ENCODE data around the gene HOMER3.
A peak's percentile ranks its signal among the peaks of the same experiment; 100 is the strongest.

HOMER3 gene

GRCh38 chr19:18901491-18901890, 39.5 kb downstream of the HOMER3 start:
- Histone ChIP-seq H3K4me1 (ENCODE audit: control insufficient read depth, insufficient read depth, low read length) (no peaks in the 10 kb centered on the region; the same call in 1 of the 2 replicates), H3K27ac (ENCODE audit: low read length) (no peak overlapping the region), H3K9me3 (ENCODE audit: control insufficient read depth, insufficient read depth, low read length) (no peaks in the 10 kb centered on the region), H3K27me3 (ENCODE audit: control insufficient read depth, insufficient read depth, low read length) (no peaks in the 10 kb centered on the region), H3K4me3 (ENCODE audit: low read length) (no peak overlapping the region), H3K36me3 (ENCODE audit: control insufficient read depth, insufficient read depth, low read length) (peaks cover 9% of the 10 kb centered on the region)
- no CpG with 5 or more reads among the region's 7 CpGs for WGBS (ENCODE audit: insufficient coverage, insufficient read length)
- DNase-seq (ENCODE audit: low read depth, low spot score), result no peak

GRCh38 chr19:18900700-18901481, 40.1 kb downstream of the HOMER3 start:
- Histone ChIP-seq H3K27ac (ENCODE audit: low read length) (no peak overlapping the region), H3K36me3 (ENCODE audit: control insufficient read depth, insufficient read depth, low read length) (peaks cover 8% of the 10 kb centered on the region), H3K27me3 (ENCODE audit: control insufficient read depth, insufficient read depth, low read length) (no peaks in the 10 kb centered on the region), H3K9me3 (ENCODE audit: control insufficient read depth, insufficient read depth, low read length) (no peaks in the 10 kb centered on the region), H3K4me1 (ENCODE audit: control insufficient read depth, insufficient read depth, low read length) (no peaks in the 10 kb centered on the region; the same call in 1 of the 2 replicates), H3K4me3 (ENCODE audit: low read length) (no peak overlapping the region)
- DNase-seq (ENCODE audit: low read depth, low spot score), result no peak
- WGBS (ENCODE audit: insufficient coverage, insufficient read length), result no CpG with 5 or more reads among the region's 17 CpGs

GRCh38 chr19:18899624-18900560, 41.1 kb downstream of the HOMER3 start:
- DNase-seq (ENCODE audit: low read depth, low spot score), result no peak
- H3K36me3 ChIP-seq (ENCODE audit: control insufficient read depth, insufficient read depth, low read length), result peaks cover 4% of the 10 kb centered on the region
- WGBS (ENCODE audit: insufficient coverage, insufficient read length), result no CpG with 5 or more reads among the region's 20 CpGs

GRCh38 chr19:18898607-18899408, 42.2 kb downstream of the HOMER3 start:
- no peak for DNase-seq (ENCODE audit: low read depth, low spot score)
- Histone ChIP-seq H3K9me3 (ENCODE audit: control insufficient read depth, insufficient read depth, low read length) (no peaks in the 10 kb centered on the region), H3K27me3 (ENCODE audit: control insufficient read depth, insufficient read depth, low read length) (no peaks in the 10 kb centered on the region), H3K4me3 (ENCODE audit: low read length) (no peak overlapping the region), H3K4me1 (ENCODE audit: control insufficient read depth, insufficient read depth, low read length) (peaks cover 2% of the 10 kb centered on the region), H3K36me3 (ENCODE audit: control insufficient read depth, insufficient read depth, low read length) (no peaks in the 10 kb centered on the region; the same call in 1 of the 2 replicates), H3K27ac (ENCODE audit: low read length) (no peak overlapping the region)
- no CpG with 5 or more reads among the region's 18 CpGs for WGBS (ENCODE audit: insufficient coverage, insufficient read length)

More at GRCh38 chr19:18899624-18900560, 41.1 kb downstream of the HOMER3 start:
- Histone ChIP-seq H3K27me3 (ENCODE audit: control insufficient read depth, insufficient read depth, low read length) (no peaks in the 10 kb centered on the region), H3K4me3 (ENCODE audit: low read length) (no peak overlapping the region), H3K9me3 (ENCODE audit: control insufficient read depth, insufficient read depth, low read length) (no peaks in the 10 kb centered on the region), H3K4me1 (ENCODE audit: control insufficient read depth, insufficient read depth, low read length) (no peaks in the 10 kb centered on the region; the same call in 1 of the 2 replicates), H3K27ac (ENCODE audit: low read length) (no peak overlapping the region)

GRCh38 chr19:18898081-18898606, 42.9 kb downstream of the HOMER3 start:
- no peaks in the 10 kb centered on the region for H3K27me3 ChIP-seq (ENCODE audit: control insufficient read depth, insufficient read depth, low read length)
- H3K4me1 ChIP-seq (ENCODE audit: control insufficient read depth, insufficient read depth, low read length), result peaks cover 2% of the 10 kb centered on the region
- H3K36me3 ChIP-seq (ENCODE audit: control insufficient read depth, insufficient read depth, low read length), result no peaks in the 10 kb centered on the region; the same call in 1 of the 2 replicates
- no peak overlapping the region for H3K27ac ChIP-seq (ENCODE audit: low read length)
- DNase-seq (ENCODE audit: low read depth, low spot score), result no peak
- no peak overlapping the region for H3K4me3 ChIP-seq (ENCODE audit: low read length)
- WGBS (ENCODE audit: insufficient coverage, insufficient read length), result no CpG with 5 or more reads among the region's 18 CpGs
- H3K9me3 ChIP-seq (ENCODE audit: control insufficient read depth, insufficient read depth, low read length), result no peaks in the 10 kb centered on the region

- Histone ChIP-seq H3K27ac (ENCODE audit: low read length) (no peak overlapping the region), H3K27me3 (ENCODE audit: control insufficient read depth, insufficient read depth, low read length) (no peaks in the 10 kb centered on the region), H3K4me3 (ENCODE audit: low read length) (no peak overlapping the region), H3K4me1 (ENCODE audit: control insufficient read depth, insufficient read depth, low read length) (peaks cover 2% of the 10 kb centered on the region), H3K9me3 (ENCODE audit: control insufficient read depth, insufficient read depth, low read length) (no peaks in the 10 kb centered on the region), H3K36me3 (ENCODE audit: control insufficient read depth, insufficient read depth, low read length) (no peaks in the 10 kb centered on the region)
- WGBS (ENCODE audit: insufficient coverage, insufficient read length), result no CpG with 5 or more reads among the region's 25 CpGs
- DNase-seq (ENCODE audit: low read depth, low spot score), result no peak
Measured at GRCh38 chr19:18897094-18898029, 43.7 kb downstream of the HOMER3 start.

- peak overlapping the region; percentile 64; the same call in 1 of the 2 replicates for H3K4me3 ChIP-seq (ENCODE audit: low read length)
- H3K27ac ChIP-seq (ENCODE audit: low read length), result no peak overlapping the region
- no peaks in the 10 kb centered on the region for H3K9me3 ChIP-seq (ENCODE audit: control insufficient read depth, insufficient read depth, low read length)
- no peaks in the 10 kb centered on the region for H3K36me3 ChIP-seq (ENCODE audit: control insufficient read depth, insufficient read depth, low read length)
- no peaks in the 10 kb centered on the region for H3K27me3 ChIP-seq (ENCODE audit: control insufficient read depth, insufficient read depth, low read length)
- WGBS (ENCODE audit: insufficient coverage, insufficient read length), result no CpG with 5 or more reads among the region's 33 CpGs
- H3K4me1 ChIP-seq (ENCODE audit: control insufficient read depth, insufficient read depth, low read length), result peaks cover 2% of the 10 kb centered on the region
- DNase-seq (ENCODE audit: low read depth, low spot score), result no peak
Measured at GRCh38 chr19:18896421-18896841, 44.6 kb downstream of the HOMER3 start.

- Histone ChIP-seq H3K9me3 (ENCODE audit: control insufficient read depth, insufficient read depth, low read length) (no peaks in the 10 kb centered on the region), H3K4me1 (ENCODE audit: control insufficient read depth, insufficient read depth, low read length) (peaks cover 2% of the 10 kb centered on the region), H3K27ac (ENCODE audit: low read length) (no peak within 1 kb of the TSS), H3K4me3 (ENCODE audit: low read length) (peak within 1 kb of the TSS; percentile 64), H3K36me3 (ENCODE audit: control insufficient read depth, insufficient read depth, low read length) (no peaks in the 10 kb centered on the region), H3K27me3 (ENCODE audit: control insufficient read depth, insufficient read depth, low read length) (no peaks in the 10 kb centered on the region)
- no peak for DNase-seq (ENCODE audit: low read depth, low spot score)
- WGBS (ENCODE audit: insufficient coverage, insufficient read length), result no CpG with 5 or more reads among the region's 89 CpGs
Measured at GRCh38 chr19:18895824-18896341, 45.1 kb downstream of the HOMER3 start, which contains the start of gene CERS1. Gene CERS1, minus strand, starts transcription at chr19:18896158. Its CDS starts 86 bp downstream, at chr19:18896072.

All from iPS DF 6.9 (cell line).